Smooth muscle cell (in vitro differentiated cells): ENCODE results near the gene TECPR2. TPM values are rescaled to one million over a fixed set of nuclear protein-coding genes. Genes with fewer than 3 reads are reported as not detected.

ENCODE experiments used
- DNase-seq: peaks from one replicate; lab custom pipeline; 2025; ENCODE audit not compliant: unreplicated experiment; lab: John Stamatoyannopoulos, UW
- H2AFZ ChIP-seq: fragments of 200-600 bp; sonication (generic); 2 replicates; pipeline ENCODE4 v1.6.0; 2016; ENCODE audit warnings: antibody characterized with exemption, low read depth, mild to moderate bottlenecking
- H3F3A ChIP-seq: fragments of 200-600 bp; sonication (generic); 2 replicates; pipeline ENCODE4 v1.6.0; 2017; ENCODE audit warnings: antibody characterized with exemption, low read depth
- H3K27ac ChIP-seq: fragments of 200-600 bp; sonication (generic); 2 replicates; pipeline ENCODE4 v1.5.1; 2016; ENCODE audit warnings: low read depth, mild to moderate bottlenecking
- H3K27me3 ChIP-seq: fragments of 200-600 bp; sonication (generic); 2 replicates; pipeline ENCODE4 v1.6.1; 2016; ENCODE audit warnings: low read depth, mild to moderate bottlenecking
- H3K36me3 ChIP-seq: fragments of 200-600 bp; sonication (generic); 2 replicates; pipeline ENCODE4 v1.5.1; 2016; ENCODE audit warnings: low read depth
- H3K4me1 ChIP-seq: fragments of 200-600 bp; sonication (generic); 2 replicates; pipeline ENCODE4 v1.5.1; 2016; ENCODE audit warnings: low read depth
- H3K4me2 ChIP-seq: fragments of 200-600 bp; sonication (generic); 2 replicates; pipeline ENCODE4 v1.6.0; 2016; ENCODE audit warnings: mild to moderate bottlenecking
- H3K4me3 ChIP-seq: fragments of 200-600 bp; sonication (generic); 2 replicates; pipeline ENCODE4 v1.5.1; 2016; ENCODE audit warnings: mild to moderate bottlenecking
- H3K79me2 ChIP-seq: fragments of 200-600 bp; sonication (generic); 2 replicates; pipeline ENCODE4 v1.6.0; 2016; ENCODE audit warnings: low read depth, mild to moderate bottlenecking
- H3K9ac ChIP-seq: fragments of 200-600 bp; sonication (generic); 2 replicates; pipeline ENCODE4 v1.6.0; 2016; ENCODE audit warnings: low read depth
- H3K9me3 ChIP-seq: fragments of 200-600 bp; sonication (generic); replicated peaks from 2 replicates; pipeline ENCODE4 v1.5.1; 2016; ENCODE audit warnings: low read depth
- H4K20me1 ChIP-seq: fragments of 200-600 bp; sonication (generic); 2 replicates; pipeline ENCODE4 v1.6.0; 2016; ENCODE audit warnings: low read depth
- WGBS: methylation state at CpG from one replicate; pipeline ENCODE4 v1.1.7; 2016; ENCODE audit warnings: low lambda C conversion rate; 5-methylcytosine and 5-hydroxymethylcytosine counted together
- polyA plus RNA-seq: library from polyadenylated mRNA; unstranded; fragments of >200 nt; fragmentation: Nextera tagmentation; extraction: Ambion mirVana; gene quantifications from 2 replicates; pipeline ENCODE4 v1.2.1, GENCODE V29; 2016
- total RNA-seq: library from RNA; depleted of rRNA; stranded (reverse); fragments of >200 nt; gene quantifications from 2 replicates; pipeline ENCODE4 v1.2.3, GENCODE V29; 2014
- TF ChIP-seq, protein P1 (sequence below): fragments of 200-600 bp; sonication (generic); IDR thresholded peaks from 2 replicates; pipeline ENCODE4 v1.5.1; 2017; ENCODE audit warnings: borderline replicate concordance, mild to moderate bottlenecking, antibody characterized with exemption; ENCODE audit not compliant: insufficient read depth, poor library complexity, severe bottlenecking

TECPR2 gene
- total and polyA plus RNA-seq, 2 experiments from 2014 or later = 11.0 to 12.2 TPM

GRCh38 chr14:102341566-102341965 is 21.2 kb upstream of the TECPR2 start:
- H3K4me2 ChIP-seq = no peak overlapping the region
- no peak overlapping the region for H2AFZ ChIP-seq
- no peaks in the 10 kb centered on the region for H4K20me1 ChIP-seq
- peaks cover 4% of the 10 kb centered on the region for H3K36me3 ChIP-seq
- TF ChIP-seq, protein P1, sequence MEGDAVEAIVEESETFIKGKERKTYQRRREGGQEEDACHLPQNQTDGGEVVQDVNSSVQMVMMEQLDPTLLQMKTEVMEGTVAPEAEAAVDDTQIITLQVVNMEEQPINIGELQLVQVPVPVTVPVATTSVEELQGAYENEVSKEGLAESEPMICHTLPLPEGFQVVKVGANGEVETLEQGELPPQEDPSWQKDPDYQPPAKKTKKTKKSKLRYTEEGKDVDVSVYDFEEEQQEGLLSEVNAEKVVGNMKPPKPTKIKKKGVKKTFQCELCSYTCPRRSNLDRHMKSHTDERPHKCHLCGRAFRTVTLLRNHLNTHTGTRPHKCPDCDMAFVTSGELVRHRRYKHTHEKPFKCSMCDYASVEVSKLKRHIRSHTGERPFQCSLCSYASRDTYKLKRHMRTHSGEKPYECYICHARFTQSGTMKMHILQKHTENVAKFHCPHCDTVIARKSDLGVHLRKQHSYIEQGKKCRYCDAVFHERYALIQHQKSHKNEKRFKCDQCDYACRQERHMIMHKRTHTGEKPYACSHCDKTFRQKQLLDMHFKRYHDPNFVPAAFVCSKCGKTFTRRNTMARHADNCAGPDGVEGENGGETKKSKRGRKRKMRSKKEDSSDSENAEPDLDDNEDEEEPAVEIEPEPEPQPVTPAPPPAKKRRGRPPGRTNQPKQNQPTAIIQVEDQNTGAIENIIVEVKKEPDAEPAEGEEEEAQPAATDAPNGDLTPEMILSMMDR = no peak
- 97% methylated on average over 8 of the region's 8 CpGs for whole genome bisulfite sequencing
- H3K9ac ChIP-seq = no peak overlapping the region
- no peaks in the 10 kb centered on the region for H3F3A ChIP-seq
- H3K4me3 ChIP-seq = no peak overlapping the region
- H3K27me3 ChIP-seq = no peaks in the 10 kb centered on the region
- H3K27ac ChIP-seq = no peak overlapping the region
- no peaks in the 10 kb centered on the region for H3K4me1 ChIP-seq
- no peak for DNase-seq
- H3K79me2 ChIP-seq = no peaks in the 10 kb centered on the region
- no peaks in the 10 kb centered on the region for H3K9me3 ChIP-seq

GRCh38 chr14:102342238-102342637 is 20.5 kb upstream of the TECPR2 start:
- no peak for DNase-seq
- Histone ChIP-seq H3K79me2 (no peaks in the 10 kb centered on the region), H3K36me3 (no peaks in the 10 kb centered on the region), H3F3A (no peaks in the 10 kb centered on the region), H3K9ac (no peak overlapping the region), H2AFZ (no peak overlapping the region), H3K27me3 (no peaks in the 10 kb centered on the region), H4K20me1 (no peaks in the 10 kb centered on the region), H3K4me3 (no peak overlapping the region), H3K27ac (no peak overlapping the region), H3K4me2 (no peak overlapping the region), H3K4me1 (no peaks in the 10 kb centered on the region), H3K9me3 (no peaks in the 10 kb centered on the region)
- WGBS = 93% methylated on average over 5 of the region's 5 CpGs
- TF ChIP-seq, protein P1 = no peak

DNA sequence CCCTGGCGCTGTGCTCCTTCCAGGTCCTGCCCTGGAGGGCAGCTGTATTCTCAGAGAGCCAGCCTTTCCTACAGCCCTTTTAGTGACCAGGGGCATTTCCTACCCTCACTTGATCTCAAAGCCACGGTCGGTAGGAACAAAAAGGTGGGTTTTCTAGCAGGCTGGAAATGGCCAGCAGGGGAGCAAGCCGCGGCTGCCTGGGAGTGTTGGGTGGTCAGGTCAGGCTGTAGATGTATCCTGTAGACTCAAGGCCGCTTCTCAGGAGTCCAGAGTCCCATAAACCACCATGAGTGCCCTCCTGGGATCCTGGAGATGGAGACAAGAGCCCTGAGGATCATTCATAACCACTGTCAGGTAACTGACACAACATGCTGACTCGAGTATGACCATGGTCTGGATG is 18.7 kb upstream of the TECPR2 start:
- Histone ChIP-seq H3K4me1 (no peaks in the 10 kb centered on the region), H4K20me1 (no peaks in the 10 kb centered on the region), H3F3A (no peaks in the 10 kb centered on the region), H3K9me3 (no peaks in the 10 kb centered on the region), H2AFZ (no peak overlapping the region), H3K27me3 (no peaks in the 10 kb centered on the region), H3K36me3 (peaks cover 4% of the 10 kb centered on the region), H3K9ac (no peak overlapping the region), H3K4me3 (no peak overlapping the region), H3K27ac (no peak overlapping the region), H3K79me2 (no peaks in the 10 kb centered on the region), H3K4me2 (no peak overlapping the region)
- TF ChIP-seq, protein P1 = no peak
- no peak for DNase-seq
- WGBS = 97% methylated on average over 7 of the region's 7 CpGs

DNA sequence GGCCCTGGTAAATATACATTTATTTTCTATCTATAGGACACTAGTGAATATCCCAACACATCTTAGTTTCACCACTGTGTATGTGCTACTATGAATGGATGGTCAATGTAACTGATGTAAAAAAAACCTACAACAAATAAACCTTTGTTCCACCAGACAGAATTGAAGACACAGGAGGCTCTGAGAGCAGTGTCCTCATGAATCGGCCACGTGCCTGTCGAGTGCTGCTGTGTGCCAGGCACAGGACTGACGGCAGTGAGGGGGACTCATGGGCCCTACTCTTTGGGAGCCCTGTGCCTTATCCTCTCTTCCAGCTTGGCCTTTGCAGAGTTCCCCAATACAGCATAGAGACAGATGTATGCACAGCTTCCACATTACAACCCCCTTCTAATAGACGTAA is 18.3 kb upstream of the TECPR2 start:
- Histone ChIP-seq H3K9me3 (no peaks in the 10 kb centered on the region), H3K79me2 (no peaks in the 10 kb centered on the region)
- WGBS = 96% methylated on average over 5 of the region's 5 CpGs

More for the DNA sequence above, 18.3 kb upstream of the TECPR2 start:
- Histone ChIP-seq H3K4me1 (no peaks in the 10 kb centered on the region), H3K27me3 (no peaks in the 10 kb centered on the region), H3K9ac (no peak overlapping the region), H3K4me3 (no peak overlapping the region), H3K27ac (no peak overlapping the region), H3F3A (no peaks in the 10 kb centered on the region), H3K36me3 (peaks cover 8% of the 10 kb centered on the region), H4K20me1 (no peaks in the 10 kb centered on the region), H3K4me2 (no peak overlapping the region), H2AFZ (no peak overlapping the region)
- TF ChIP-seq, protein P1 = no peak
- DNase-seq = no peak
